ENCODE measurements around the gene SLC43A1.

SLC43A1 gene

DNA sequence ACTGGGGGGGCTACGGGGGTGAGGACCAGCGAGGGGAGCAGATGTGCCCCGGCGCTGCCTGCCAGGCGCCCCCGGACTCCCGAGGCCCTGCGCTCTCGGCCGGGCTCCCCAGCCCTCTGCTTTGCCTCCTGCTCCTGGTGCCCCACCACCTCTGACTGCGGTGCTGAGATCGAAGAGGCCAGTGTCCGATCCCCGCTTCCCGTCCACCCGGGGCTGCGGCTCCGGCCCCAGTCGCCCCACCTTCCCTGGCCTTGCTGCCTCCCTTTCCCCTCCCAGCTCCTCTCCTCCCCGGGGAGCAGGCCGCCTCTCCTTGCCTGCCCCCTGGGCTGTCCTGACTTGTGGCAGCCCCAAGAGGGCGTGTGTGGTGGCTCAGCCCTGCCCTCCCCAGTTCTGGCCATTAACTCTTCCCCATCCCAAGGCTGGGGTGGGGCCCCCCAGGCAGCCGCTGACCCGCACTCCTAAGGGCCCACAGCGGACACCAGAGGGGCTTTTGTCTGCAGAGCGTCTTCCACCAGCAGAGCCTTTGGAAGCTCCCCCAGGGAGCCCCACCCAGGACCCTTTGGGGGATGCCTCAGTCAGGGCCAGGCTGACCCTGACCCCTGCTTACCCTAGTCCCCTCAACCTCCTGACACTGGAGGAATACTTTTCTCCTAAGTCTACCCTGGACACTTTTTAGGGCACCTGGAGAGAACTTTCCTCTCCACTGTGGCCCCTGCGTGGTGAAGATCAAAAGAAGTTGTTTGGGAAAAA is 38.6 kb downstream of the SLC43A1 start:
- TF ChIP-seq, protein P1, sequence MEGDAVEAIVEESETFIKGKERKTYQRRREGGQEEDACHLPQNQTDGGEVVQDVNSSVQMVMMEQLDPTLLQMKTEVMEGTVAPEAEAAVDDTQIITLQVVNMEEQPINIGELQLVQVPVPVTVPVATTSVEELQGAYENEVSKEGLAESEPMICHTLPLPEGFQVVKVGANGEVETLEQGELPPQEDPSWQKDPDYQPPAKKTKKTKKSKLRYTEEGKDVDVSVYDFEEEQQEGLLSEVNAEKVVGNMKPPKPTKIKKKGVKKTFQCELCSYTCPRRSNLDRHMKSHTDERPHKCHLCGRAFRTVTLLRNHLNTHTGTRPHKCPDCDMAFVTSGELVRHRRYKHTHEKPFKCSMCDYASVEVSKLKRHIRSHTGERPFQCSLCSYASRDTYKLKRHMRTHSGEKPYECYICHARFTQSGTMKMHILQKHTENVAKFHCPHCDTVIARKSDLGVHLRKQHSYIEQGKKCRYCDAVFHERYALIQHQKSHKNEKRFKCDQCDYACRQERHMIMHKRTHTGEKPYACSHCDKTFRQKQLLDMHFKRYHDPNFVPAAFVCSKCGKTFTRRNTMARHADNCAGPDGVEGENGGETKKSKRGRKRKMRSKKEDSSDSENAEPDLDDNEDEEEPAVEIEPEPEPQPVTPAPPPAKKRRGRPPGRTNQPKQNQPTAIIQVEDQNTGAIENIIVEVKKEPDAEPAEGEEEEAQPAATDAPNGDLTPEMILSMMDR (IDR thresholded peaks at IDR 0.05; ENCODE audit: low read depth, low read length) = peak; percentile 38
- no peak for DNase-seq (ENCODE audit: extremely low read depth, low read depth)

DNA sequence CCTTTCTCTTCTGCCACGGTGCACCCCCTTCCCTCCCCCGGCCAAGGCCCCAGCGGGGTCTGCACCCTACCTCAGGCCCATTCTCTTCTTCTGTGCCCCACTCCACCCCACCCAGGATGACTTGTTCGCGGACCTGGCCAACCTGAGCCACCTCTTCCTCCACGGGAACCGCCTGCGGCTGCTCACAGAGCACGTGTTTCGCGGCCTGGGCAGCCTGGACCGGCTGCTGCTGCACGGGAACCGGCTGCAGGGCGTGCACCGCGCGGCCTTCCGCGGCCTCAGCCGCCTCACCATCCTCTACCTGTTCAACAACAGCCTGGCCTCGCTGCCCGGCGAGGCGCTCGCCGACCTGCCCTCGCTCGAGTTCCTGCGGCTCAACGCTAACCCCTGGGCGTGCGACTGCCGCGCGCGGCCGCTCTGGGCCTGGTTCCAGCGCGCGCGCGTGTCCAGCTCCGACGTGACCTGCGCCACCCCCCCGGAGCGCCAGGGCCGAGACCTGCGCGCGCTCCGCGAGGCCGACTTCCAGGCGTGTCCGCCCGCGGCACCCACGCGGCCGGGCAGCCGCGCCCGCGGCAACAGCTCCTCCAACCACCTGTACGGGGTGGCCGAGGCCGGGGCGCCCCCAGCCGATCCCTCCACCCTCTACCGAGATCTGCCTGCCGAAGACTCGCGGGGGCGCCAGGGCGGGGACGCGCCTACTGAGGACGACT is 39.3 kb downstream of the SLC43A1 start:
- DNase-seq (ENCODE audit: extremely low read depth, low read depth) = no peak
- TF ChIP-seq, protein P1 (IDR thresholded peaks at IDR 0.05; ENCODE audit: low read depth, low read length) = no peak

- TF ChIP-seq, protein P1 (IDR thresholded peaks at IDR 0.05; ENCODE audit: low read depth, low read length) = no peak
- DNase-seq (ENCODE audit: extremely low read depth, low read depth) = no peak
Measured at GRCh38 chr11:57475671-57476046, 39.8 kb downstream of the SLC43A1 start.

- TF ChIP-seq, protein P1 (IDR thresholded peaks at IDR 0.05; ENCODE audit: low read depth, low read length) = no peak
- no peak for DNase-seq (ENCODE audit: extremely low read depth, low read depth)
Measured at GRCh38 chr11:57475191-57475590, 40.3 kb downstream of the SLC43A1 start.

DNA sequence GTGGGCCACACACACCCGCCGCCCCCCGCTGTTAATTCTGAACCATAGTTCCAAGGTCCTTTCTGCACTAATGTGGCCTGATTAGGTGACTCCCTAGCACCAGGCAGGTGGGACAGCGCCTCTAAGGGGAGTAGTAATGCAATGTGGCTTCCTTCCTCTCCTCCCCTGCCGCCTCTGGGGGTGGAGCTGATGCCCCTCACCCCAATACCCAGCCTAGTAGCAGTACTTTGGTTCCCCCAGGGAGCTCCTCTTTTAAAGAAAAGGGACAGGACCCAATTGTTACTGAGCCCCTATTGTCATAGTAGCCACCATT is 40.7 kb downstream of the SLC43A1 start:
- TF ChIP-seq, protein P1 (IDR thresholded peaks at IDR 0.05; ENCODE audit: low read depth, low read length) = no peak

DNA sequence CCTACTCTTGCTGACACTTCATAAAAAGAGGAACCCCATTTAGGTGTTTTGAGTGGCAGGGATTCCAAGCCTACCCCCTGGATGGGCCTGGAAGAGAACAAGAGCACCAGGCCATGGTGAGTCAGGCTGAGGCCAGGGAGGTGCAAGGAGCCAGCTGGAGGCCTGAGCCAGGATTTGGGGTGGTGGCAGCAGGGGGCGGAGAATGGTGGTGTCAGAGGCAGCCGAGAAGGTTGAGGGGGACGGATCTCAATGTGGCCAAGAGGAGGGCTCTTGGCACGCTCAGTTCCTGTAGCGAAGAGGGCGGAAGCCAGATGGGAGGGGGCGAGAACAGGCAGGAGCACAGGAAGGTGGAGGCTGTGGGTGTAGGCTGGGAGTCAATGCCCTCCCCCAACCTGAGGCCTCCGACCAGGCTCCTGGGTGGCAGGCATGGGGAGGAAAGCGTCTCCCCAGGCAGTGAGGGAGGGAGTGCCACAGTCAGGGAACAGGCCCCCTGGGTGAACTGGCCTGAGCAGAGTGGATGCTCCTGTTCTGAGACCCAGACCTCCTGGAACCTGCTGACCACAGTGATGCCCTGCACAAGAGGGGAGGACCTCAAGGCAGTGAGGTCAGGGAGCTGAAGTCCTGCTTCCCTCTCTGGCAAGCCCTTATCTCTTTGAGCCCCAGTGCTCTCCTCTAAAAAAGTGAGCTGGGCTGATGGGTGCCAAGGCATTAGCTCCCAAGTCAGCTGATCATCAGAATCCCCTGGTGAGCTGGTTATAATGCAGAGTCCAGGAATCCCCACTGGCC is 41.3 kb downstream of the SLC43A1 start:
- TF ChIP-seq, protein P1 (IDR thresholded peaks at IDR 0.05; ENCODE audit: low read depth, low read length) = no peak
- DNase-seq (ENCODE audit: extremely low read depth, low read depth) = no peak

More for the DNA sequence above, 40.7 kb downstream of the SLC43A1 start:
- no peak for DNase-seq (ENCODE audit: extremely low read depth, low read depth)

Measured in AG09319 (cell line).